Hepatic stellate cell (primary cell): ENCODE results near the gene TMEM240.

ENCODE experiments used
- DNase-seq: peaks from one replicate; pipeline ENCODE4 v3.0.0; 2011; ENCODE audit warnings: low spot score

Gene TMEM240

GRCh38 chr1:1540090-1540817 lies at the start of gene TMEM240:
TSS of gene TMEM240 (minus strand) at chr1:1540624. CDS start at chr1:1540346, 278 bp downstream.
- peak; percentile 92 for DNase-seq

- DNase-seq = no peak
Measured at GRCh38 chr1:1583347-1584010, 43.1 kb upstream of the TMEM240 start.

GRCh38 chr1:1582585-1583346 lies 42.3 kb upstream of the TMEM240 start:
- DNase-seq = no peak

GRCh38 chr1:1578371-1578940 lies 38.0 kb upstream of the TMEM240 start:
- no peak for DNase-seq

- DNase-seq = no peak
Measured at GRCh38 chr1:1577367-1578011, 37.1 kb upstream of the TMEM240 start.

GRCh38 chr1:1574721-1575537 lies 34.5 kb upstream of the TMEM240 start, which contains the start of gene SSU72:
TSS of gene SSU72 (minus strand) at chr1:1574863. CDS start at chr1:1574557, 306 bp downstream.
- peak; percentile 97 for DNase-seq

- peak; percentile 88 for DNase-seq
Measured at GRCh38 chr1:1573843-1574720, 33.7 kb upstream of the TMEM240 start.

GRCh38 chr1:1569341-1569740 lies 28.9 kb upstream of the TMEM240 start:
- DNase-seq = no peak

- DNase-seq = no peak
Measured at GRCh38 chr1:1567891-1568291, 27.5 kb upstream of the TMEM240 start.

- no peak for DNase-seq
Measured at GRCh38 chr1:1567152-1567875, 26.9 kb upstream of the TMEM240 start.

- no peak for DNase-seq
Measured at GRCh38 chr1:1565340-1565739, 24.9 kb upstream of the TMEM240 start.

GRCh38 chr1:1564268-1564667 lies 23.8 kb upstream of the TMEM240 start:
- DNase-seq = no peak

GRCh38 chr1:1563688-1564087 lies 23.3 kb upstream of the TMEM240 start:
- no peak for DNase-seq

- no peak for DNase-seq
Measured at GRCh38 chr1:1562556-1563195, 22.3 kb upstream of the TMEM240 start.

GRCh38 chr1:1561801-1562470 lies 21.5 kb upstream of the TMEM240 start:
- DNase-seq = no peak

GRCh38 chr1:1560178-1560577 lies 19.8 kb upstream of the TMEM240 start:
- no peak for DNase-seq

- no peak for DNase-seq
Measured at GRCh38 chr1:1559066-1559465, 18.6 kb upstream of the TMEM240 start.

GRCh38 chr1:1558591-1558990 lies 18.2 kb upstream of the TMEM240 start:
- DNase-seq = no peak
